NCI-H345 (cell line): ENCODE data around the gene CCDC127.
"Not testable (repeated sequence)": the region's sequence is repeated elsewhere in the genome, so short reads cannot be mapped to it uniquely, and the experiment has no call there.

Source experiments
- DNase-seq: peaks from one replicate; lab custom pipeline; 2025; lab: John Stamatoyannopoulos, UW

Gene CCDC127

GRCh38 chr5:203246-203930 is 14.6 kb downstream of the CCDC127 start:
- no peak for DNase-seq

GRCh38 chr5:201672-202071 is 16.3 kb downstream of the CCDC127 start:
- DNase-seq = no peak

- no peak for DNase-seq
Measured at GRCh38 chr5:200985-201384, 17.0 kb downstream of the CCDC127 start.

GRCh38 chr5:199950-200645 is 17.9 kb downstream of the CCDC127 start:
- no peak for DNase-seq

DNA sequence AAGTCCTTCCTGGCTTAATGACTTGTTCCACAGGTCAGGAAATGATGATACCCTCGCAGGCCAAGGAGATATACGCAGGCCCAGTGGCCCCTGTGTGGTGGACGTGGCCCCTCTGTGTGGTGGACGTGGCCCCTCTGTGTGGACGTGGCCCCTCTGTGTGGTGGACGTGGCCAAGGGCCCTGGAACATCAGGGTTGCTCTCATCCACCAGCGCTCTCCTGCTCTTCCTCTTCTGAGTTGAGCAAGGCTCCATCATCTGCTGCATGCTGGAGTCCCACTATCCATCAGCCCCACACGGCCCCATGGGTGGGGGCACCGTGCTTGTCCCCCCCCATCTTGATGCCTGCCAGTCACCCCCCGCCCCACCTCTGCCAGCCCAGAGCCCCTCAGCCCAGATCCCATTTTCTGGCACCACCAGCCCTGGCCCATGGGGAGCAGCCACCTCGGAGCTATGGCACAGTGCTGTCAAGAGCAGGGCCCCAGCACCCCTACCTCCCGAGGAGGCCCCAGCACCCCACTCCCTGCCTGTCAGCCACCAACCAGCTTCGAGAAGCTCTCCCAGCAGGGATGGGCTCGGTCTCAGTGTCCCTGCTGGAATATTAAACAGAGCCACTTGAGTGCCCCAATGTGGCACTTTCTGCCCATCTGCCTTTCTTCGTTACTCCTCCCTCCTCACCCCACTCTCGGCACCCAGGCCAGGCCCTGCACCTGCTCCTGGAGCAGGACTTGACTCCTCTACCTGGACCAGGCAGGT is 18.6 kb downstream of the CCDC127 start:
- DNase-seq = no peak

DNA sequence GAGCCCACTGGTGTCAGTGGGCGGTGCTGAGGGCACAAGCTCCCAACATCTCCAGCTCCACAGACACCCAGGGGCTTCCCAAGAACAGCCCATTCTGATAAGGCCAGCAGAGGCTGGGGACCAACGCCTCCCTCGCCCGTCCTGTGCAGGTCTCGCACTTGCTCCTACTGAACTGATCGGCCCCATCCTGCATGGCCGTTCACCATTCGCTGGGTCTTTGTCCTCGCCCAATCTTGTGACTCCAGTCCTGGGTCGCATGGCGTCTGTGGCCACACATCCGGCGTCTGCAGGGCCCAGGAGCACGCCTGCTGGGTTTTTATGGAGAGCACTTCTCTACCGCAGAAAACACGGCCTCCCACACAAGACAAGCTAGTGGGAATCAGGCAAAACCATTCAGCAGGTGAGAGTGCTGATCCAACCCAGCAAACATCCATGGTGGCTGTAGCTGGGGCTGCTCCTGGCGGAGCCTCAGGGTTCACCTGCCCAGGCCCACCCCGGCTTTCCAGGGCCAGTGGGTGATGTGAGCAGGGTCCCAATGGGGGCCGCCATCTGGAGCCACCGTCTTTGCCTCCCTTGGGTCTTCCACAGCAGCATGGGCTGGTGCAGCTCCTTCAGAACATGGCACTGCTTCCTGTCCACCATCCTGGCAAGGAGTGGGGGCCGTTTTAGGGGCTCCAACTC is 19.3 kb downstream of the CCDC127 start:
- DNase-seq = no peak

DNA sequence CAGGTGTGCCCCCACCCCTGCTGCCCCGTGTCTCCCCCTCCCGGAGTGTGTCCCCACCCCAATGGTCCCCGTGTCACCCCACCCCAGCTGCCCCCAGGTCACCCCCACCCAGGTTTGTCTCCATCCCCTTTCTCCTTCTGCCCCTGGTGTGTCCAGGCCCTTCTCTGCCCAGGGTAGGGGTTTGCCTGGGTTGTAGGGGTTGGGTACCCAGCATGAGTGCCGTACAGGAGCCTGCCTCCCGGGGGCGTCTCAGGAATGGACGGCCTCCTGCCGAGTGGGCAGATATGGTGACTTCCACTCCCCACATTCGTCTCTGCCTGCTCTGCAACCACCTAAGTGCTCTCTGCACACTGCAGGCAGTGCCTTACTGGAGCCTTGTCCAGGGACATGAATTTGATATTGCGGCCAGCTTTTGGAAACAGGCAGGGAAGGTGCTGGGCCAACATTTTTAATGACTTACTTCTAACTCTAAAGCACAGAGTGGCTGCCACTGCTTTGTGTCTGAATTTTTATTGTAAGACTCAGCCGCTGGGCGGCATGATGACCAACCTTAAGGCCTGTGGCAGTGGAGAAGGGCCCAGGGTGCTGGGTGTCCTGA is 20.0 kb downstream of the CCDC127 start:
- no peak for DNase-seq

DNA sequence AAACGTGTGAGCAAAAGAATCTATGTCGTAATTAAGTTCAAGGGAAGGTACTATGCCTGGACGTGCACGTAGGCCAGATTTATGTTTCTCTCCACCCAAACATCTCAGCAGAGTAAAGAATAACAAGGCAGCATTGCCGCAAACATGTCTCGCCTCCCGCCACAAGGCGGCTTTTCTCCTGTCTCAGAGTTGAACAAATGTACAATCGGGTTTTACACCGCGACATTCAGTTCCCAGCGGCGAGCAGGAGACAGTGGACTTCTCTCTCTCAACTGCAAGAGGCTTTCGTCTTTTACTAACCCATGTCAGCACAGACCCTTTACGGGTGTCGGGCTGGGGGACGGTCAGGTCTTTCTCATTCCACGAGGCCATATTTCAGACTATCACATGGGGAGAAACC is 20.9 kb downstream of the CCDC127 start:
- DNase-seq = not testable (repeated sequence)

GRCh38 chr5:196350-196749 is 21.6 kb downstream of the CCDC127 start:
- DNase-seq = no peak

DNA sequence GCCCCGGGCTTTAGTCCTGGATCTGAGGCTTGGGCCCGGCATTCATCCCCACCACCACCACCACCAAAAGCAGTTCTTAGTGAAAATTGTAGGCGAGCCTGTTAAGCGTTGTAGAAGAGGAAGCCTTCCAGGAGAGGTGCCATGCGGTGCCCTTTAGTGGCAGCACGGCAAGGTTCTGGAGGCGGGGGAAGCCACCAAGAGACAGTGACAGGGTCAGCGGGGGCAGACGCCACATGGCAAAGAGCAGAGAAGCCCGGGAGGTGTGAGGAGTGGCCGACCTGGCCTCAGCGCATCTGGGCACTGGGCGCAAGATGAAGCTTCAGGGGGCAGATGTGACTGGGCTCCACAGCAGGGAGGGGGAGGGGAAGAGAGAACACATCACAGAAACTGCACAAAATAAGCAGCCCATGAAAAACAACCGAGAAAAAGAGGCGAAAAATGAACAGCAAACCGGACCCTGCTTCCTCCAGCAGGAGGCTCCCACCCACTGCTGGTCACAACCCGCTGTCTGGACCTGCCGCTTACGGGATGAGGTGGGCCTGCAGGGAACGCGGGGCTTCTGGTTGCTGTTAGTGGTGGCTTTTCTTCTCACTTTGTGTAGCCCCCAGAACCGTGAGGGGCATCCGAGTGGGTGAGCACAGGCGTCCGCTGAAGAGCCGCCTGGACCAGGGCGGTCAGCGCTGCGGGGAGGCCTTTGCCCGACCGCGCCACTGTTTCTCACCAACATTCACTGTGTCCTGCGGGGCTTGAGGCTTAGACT is 22.4 kb downstream of the CCDC127 start:
- DNase-seq = no peak

DNA sequence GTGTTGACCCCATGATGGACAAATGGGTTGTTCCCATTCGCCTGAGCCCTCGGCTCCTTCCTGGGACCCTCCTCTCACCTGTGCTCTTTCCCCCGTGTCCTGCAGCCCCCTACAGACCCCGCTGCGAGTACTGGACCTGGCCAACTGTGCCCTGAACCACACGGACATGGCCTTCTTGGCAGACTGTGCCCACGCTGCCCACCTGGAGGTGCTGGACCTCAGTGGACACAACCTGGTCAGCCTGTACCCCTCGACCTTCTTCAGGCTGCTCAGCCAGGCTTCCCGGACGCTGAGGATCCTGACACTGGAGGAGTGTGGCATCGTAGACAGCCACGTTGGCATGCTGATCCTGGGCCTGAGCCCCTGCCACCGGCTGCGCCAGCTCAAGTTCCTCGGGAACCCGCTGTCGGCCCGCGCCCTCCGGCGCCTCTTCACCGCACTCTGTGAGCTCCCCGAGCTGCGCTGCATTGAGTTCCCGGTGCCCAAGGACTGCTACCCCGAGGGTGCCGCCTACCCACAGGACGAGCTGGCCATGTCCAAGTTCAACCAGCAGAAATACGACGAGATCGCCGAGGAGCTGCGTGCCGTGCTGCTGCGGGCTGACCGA is 23.2 kb downstream of the CCDC127 start:
- DNase-seq = no peak

GRCh38 chr5:194102-194501 is 23.9 kb downstream of the CCDC127 start:
- no peak for DNase-seq

GRCh38 chr5:192970-193831 is 24.8 kb downstream of the CCDC127 start:
- no peak for DNase-seq

DNA sequence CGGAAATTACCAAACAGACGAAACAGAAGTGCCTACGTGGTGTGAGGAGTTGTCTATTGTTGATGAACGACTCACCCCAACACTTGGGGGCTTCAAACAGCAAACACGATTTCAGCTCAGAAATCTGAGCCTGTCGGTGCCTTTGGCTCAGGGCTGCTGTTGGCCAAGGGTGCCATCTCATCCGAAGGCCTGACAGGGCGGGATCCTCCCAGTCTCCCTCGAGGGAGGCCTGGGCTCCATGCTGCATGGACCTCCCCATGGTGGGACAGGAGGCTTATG is 25.3 kb downstream of the CCDC127 start:
- no peak for DNase-seq

DNA sequence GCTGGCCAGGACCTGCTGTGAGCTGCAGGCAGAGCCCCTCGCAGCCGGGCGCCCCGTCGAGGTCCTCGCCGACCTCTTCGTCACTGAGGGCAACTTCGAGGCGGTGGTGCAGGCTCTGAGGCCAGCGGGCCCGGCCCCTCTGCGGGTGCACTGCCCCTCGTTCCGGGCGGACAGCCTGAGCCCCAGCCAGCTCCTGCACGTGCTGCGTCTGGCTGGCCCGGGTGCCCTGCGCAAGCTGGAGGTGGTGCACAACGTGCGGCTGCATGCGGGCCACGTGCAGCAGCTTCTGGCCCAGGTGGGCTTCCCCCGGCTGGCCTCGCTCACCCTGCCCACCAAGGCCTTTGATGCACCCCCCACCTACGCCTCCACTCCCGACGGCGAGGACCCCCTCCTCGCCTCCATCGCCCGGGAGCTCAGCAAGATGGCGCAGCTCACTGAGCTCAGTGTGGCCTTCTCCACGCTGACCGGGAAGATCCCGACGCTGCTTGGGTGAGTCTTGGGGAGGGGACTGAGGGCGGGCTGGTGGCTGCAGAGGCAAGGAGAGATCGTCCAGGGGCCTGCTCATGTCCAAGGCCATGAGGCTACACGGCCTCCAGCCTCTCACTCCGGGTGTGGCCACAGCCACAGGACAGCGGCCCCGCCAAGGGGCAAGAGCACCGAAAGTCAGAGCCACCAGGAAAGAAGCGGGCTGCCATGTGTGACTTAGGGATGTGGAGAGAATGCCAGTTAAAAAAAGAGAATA is 25.8 kb downstream of the CCDC127 start:
- DNase-seq = no peak

DNA sequence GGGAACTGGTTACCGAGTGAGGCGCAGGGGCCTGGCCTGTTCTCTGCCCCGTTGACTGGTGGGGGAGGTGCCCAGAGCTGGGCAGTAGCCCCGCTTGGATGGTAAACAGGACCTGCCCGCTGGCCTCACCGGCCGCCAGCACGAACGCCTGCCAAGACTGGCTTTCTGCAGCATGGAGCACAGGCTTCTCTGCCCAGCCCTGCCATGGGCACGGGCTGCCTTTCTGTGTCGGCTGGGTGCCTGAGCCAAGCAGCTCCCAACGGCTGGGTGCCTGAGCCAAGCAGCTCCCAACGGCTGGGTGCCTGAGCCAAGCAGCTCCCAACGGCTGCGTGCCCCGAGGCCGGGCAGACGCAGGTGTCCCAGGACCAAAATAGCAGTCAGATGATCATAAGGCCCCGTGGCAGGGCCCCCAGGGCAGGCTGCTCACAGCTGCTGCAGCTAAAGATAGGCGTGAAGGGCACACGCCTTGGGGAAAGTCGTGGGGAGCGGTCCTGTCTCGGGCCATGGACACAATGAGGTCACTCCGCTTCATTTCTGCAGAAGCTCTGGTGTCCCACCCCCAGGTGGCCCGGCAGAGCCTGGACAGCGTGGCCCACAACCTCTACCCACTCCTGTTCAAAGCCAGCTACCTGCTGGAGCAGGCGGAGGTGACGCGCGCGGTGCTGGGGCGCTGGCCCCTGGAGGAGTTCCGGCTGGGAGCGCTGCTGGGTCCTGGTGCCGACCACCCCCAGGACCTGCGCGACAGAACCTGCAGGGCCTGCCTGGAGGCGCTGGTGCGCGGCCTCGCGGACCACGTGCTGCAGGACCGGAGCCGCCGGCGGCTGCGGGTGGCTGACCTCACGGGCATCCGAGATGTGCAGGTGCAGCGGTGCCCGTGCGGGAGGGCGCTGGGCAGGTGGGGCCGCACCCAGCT is 26.7 kb downstream of the CCDC127 start, which contains the start of gene LRRC14B:
TSS of gene LRRC14B (plus strand) at position 460 of the 913 bp plus-strand sequence. CDS start at position 504, 44 bp downstream.
- DNase-seq = no peak

- DNase-seq = no peak
Measured at GRCh38 chr5:190366-191035, 27.5 kb downstream of the CCDC127 start.

DNA sequence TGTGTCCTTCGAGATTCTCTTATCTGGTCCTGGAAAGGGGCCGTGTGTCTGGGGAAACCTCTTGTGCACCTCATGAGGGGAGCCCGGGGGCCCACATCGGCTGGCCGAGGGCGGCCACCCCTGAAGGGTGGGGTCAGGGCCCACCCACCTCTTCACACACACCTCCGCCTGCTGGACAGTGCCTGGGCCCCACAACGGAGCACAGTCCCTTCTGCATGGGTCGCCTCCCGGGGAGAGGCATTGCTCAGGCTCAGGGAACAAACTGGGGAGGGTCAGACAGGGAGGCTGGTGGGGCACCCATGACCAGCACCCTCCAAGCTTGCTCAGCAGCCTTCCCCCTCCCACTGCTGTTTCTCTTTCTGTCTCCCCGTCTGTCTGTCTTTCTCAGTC is 28.0 kb downstream of the CCDC127 start:
- no peak for DNase-seq
